B cell (primary cell): ENCODE measurements around the gene RPS15A. TPM values are rescaled to one million over a fixed set of nuclear protein-coding genes. Genes with fewer than 3 reads are reported as not detected.
"Not testable (repeated sequence)": the region's sequence is repeated elsewhere in the genome, so short reads cannot be mapped to it uniquely, and the experiment has no call there.

ENCODE experiments used
- ATAC-seq: fragments of 200-7000 bp; cut with Tn5 transposase; one replicate; pipeline ENCODE4 v1.10.0; 2021; ENCODE audit warnings: low read depth, mild to moderate bottlenecking, moderate number of reproducible peaks, moderate library complexity
- CTCF ChIA-PET: fragments of 350-600 bp; sonication (Branson Sonifier 250); formaldehyde crosslinking; loops from one replicate; lab custom pipeline; 2021; ENCODE audit warnings: antibody characterized with exemption, inconsistent platforms; lab: Charles Lee
- POLR2A ChIA-PET: fragments of 350-600 bp; sonication (Branson Sonifier 250); formaldehyde crosslinking; loops from one replicate; lab custom pipeline; 2021; ENCODE audit warnings: antibody characterized with exemption; lab: Charles Lee
- DNase-seq: peaks from one replicate; pipeline ENCODE4 v3.0.0; 2013
- H2AFZ ChIP-seq: 2 replicates; pipeline ENCODE4 v1.6.1; 2012; ENCODE audit warnings: mild to moderate bottlenecking, low read depth, low read length; ENCODE audit not compliant: insufficient read depth, poor library complexity, severe bottlenecking
- H3K27ac ChIP-seq, 2 donors: 1 replicate in 1 of 2; 2 replicates in 1 of 2; pipeline ENCODE4 v1.5.1; 2012 to 2013; ENCODE audit warnings: low read length in 2 of 2, mild to moderate bottlenecking in 2 of 2, moderate library complexity in 1 of 2
- H3K27me3 ChIP-seq, 4 experiments: fragments of 200-600 bp in 1 of 4; sonication (generic) in 1 of 4; replicated peaks in 1 of 4; 1 replicate in 2 of 4; 2 replicates in 2 of 4; pipeline versions ENCODE4 v1.6.1 to v1.7.0; 2013 to 2016; ENCODE audit warnings: low read length in 3 of 4, mild to moderate bottlenecking in 2 of 4, mixed read lengths in 1 of 4, moderate library complexity in 1 of 4; ENCODE audit not compliant: insufficient read depth in 4 of 4, control insufficient read depth in 3 of 4; ENCODE audit errors: control extremely low read depth in 1 of 4
- H3K36me3 ChIP-seq, 2 experiments: replicated peaks in 1 of 2; 1 replicate in 1 of 2; 2 replicates in 1 of 2; pipeline versions ENCODE4 v1.6.1 to v1.7.1; 2013; ENCODE audit warnings: low read length in 1 of 2; ENCODE audit not compliant: insufficient read depth in 2 of 2, control insufficient read depth in 1 of 2; ENCODE audit errors: control extremely low read depth in 1 of 2, extremely low read depth in 1 of 2
- H3K4me1 ChIP-seq, 2 donors: fragments of 200-600 bp in 1 of 2; sonication (generic) in 1 of 2; 1 replicate in 1 of 2; 2 replicates in 1 of 2; pipeline versions ENCODE4 v1.5.1 to v1.6.1; 2013 to 2017; ENCODE audit warnings: low read length in 2 of 2; ENCODE audit not compliant: control insufficient read depth in 2 of 2, insufficient read depth in 2 of 2
- H3K4me2 ChIP-seq: replicated peaks from 2 replicates; pipeline ENCODE3; 2012; ENCODE audit warnings: mild to moderate bottlenecking, low read depth, low read length; ENCODE audit not compliant: poor library complexity, severe bottlenecking
- H3K4me3 ChIP-seq, 5 experiments: fragments of 200-600 bp in 1 of 5; sonication (generic) in 1 of 5; 1 replicate in 3 of 5; 2 replicates in 2 of 5; pipeline versions ENCODE4 v1.5.1 to v1.7.0; 2011 to 2016; ENCODE audit warnings: low read length in 4 of 5, mild to moderate bottlenecking in 4 of 5, low read depth in 2 of 5, control low read depth in 1 of 5, moderate library complexity in 1 of 5; ENCODE audit not compliant: insufficient read depth in 1 of 5; ENCODE audit errors: control extremely low read depth in 1 of 5, extremely low read depth in 1 of 5
- H3K79me2 ChIP-seq: fragments of 200-600 bp; sonication (generic); one replicate; pipeline ENCODE4 v1.6.0; 2016; ENCODE audit warnings: low read length; ENCODE audit not compliant: control insufficient read depth, insufficient read depth
- H3K9ac ChIP-seq: fragments of 200-600 bp; sonication (generic); 2 replicates; pipeline ENCODE4 v1.6.1; 2017; ENCODE audit warnings: mild to moderate bottlenecking, low read length, moderate library complexity
- H3K9me3 ChIP-seq, 3 donors: one replicate each; pipeline versions ENCODE4 v1.6.1 to v1.7.1; 2013; ENCODE audit warnings: low read length in 2 of 3; ENCODE audit not compliant: control insufficient read depth in 2 of 3, insufficient read depth in 1 of 3; ENCODE audit errors: control extremely low read depth in 1 of 3
- H4K20me1 ChIP-seq: 2 replicates; pipeline ENCODE4 v1.6.0; 2012; ENCODE audit warnings: mild to moderate bottlenecking, low read length; ENCODE audit not compliant: insufficient read depth, control insufficient read depth, poor library complexity, severe bottlenecking
- H3K27ac Mint-ChIP-seq: one replicate; pipeline ENCODE4 v1.8.0; 2021; ENCODE audit warnings: mixed read lengths
- H3K27me3 Mint-ChIP-seq: one replicate; pipeline ENCODE4 v1.8.0; 2021; ENCODE audit warnings: mixed read lengths
- H3K4me1 Mint-ChIP-seq: one replicate; pipeline ENCODE4 v1.8.0; 2021; ENCODE audit warnings: mixed read lengths
- H3K4me3 Mint-ChIP-seq: one replicate; pipeline ENCODE4 v1.8.0; 2021; ENCODE audit warnings: mixed read lengths
- H3K9me3 Mint-ChIP-seq: one replicate; pipeline ENCODE4 v1.8.0; 2022; ENCODE audit warnings: mixed read lengths; ENCODE audit not compliant: insufficient read depth
- WGBS: methylation state at CpG from one replicate; pipeline ENCODE4 v1.1.5; 2013; ENCODE audit warnings: missing lambda C conversion rate; ENCODE audit not compliant: insufficient coverage; 5-methylcytosine and 5-hydroxymethylcytosine counted together
- intact Hi-C: fragments of 100-400 bp; cut with micrococcal nuclease; formaldehyde crosslinking; loops from one replicate; pipeline ENCODE4 v1.10.0; 2022
- polyA plus RNA-seq: library from polyadenylated mRNA; depleted of rRNA; stranded (reverse); fragments of >200 nt; gene quantifications from 2 replicates; pipeline ENCODE4 v1.2.3, GENCODE V29; 2012
- total RNA-seq, 2 donors: library from RNA; stranded (reverse); fragments of 120-200 nt in 1 of 2; gene quantifications; 1 replicate in 1 of 2; 2 replicates in 1 of 2; pipeline versions ENCODE4 v1.2.3 to v1.2.4, GENCODE V29; 2013 to 2022

Gene RPS15A
- total and polyA plus RNA-seq, 2 donors (not counting 1 experiment from before 2014, with no cell fraction given) = 2,321 to 5,957 TPM

- H3K4me1 Mint-ChIP-seq, H2AFZ ChIP-seq, H3K4me3 Mint-ChIP-seq, H3K9ac ChIP-seq, H3K79me2 ChIP-seq, H3K27ac Mint-ChIP-seq, POLR2A ChIA-PET, H3K27me3 ChIP-seq, H3K4me2 ChIP-seq, intact Hi-C loops, DNase-seq, H3K9me3 ChIP-seq, H4K20me1 ChIP-seq, H3K36me3 ChIP-seq, H3K4me3 ChIP-seq, H3K4me1 ChIP-seq, CTCF ChIA-PET, H3K27me3 Mint-ChIP-seq, H3K27ac ChIP-seq, H3K9me3 Mint-ChIP-seq, ATAC-seq: not testable (repeated sequence)
- WGBS = no CpG with 5 or more reads among the region's 8 CpGs
Measured at GRCh38 chr16:18742870-18743269, 47.3 kb downstream of the RPS15A start.

- no CpG with 5 or more reads among the region's 3 CpGs for WGBS
- intact Hi-C loops, H3K79me2 ChIP-seq, DNase-seq, H3K4me2 ChIP-seq, H3K4me1 ChIP-seq, H3K27ac Mint-ChIP-seq, H3K27me3 Mint-ChIP-seq, CTCF ChIA-PET, H4K20me1 ChIP-seq, ATAC-seq, H3K9me3 ChIP-seq, H3K4me3 ChIP-seq, H3K4me3 Mint-ChIP-seq, H3K36me3 ChIP-seq, H3K27me3 ChIP-seq, H3K9ac ChIP-seq, POLR2A ChIA-PET, H2AFZ ChIP-seq, H3K27ac ChIP-seq, H3K4me1 Mint-ChIP-seq, H3K9me3 Mint-ChIP-seq: not testable (repeated sequence)
Measured at GRCh38 chr16:18740027-18740426, 50.1 kb downstream of the RPS15A start.

- H3K9ac ChIP-seq, intact Hi-C loops, H4K20me1 ChIP-seq, H3K4me1 ChIP-seq, H3K9me3 Mint-ChIP-seq, DNase-seq, POLR2A ChIA-PET, H3K79me2 ChIP-seq, H3K4me1 Mint-ChIP-seq, ATAC-seq, H3K27me3 Mint-ChIP-seq, H3K9me3 ChIP-seq, CTCF ChIA-PET, H3K27ac ChIP-seq, H3K4me3 ChIP-seq, H3K27me3 ChIP-seq, H3K27ac Mint-ChIP-seq, H3K36me3 ChIP-seq, H3K4me3 Mint-ChIP-seq, H2AFZ ChIP-seq, H3K4me2 ChIP-seq: not testable (repeated sequence)
- WGBS = no CpG with 5 or more reads among the region's 4 CpGs
Measured at GRCh38 chr16:18738768-18739167, 51.4 kb downstream of the RPS15A start.

GRCh38 chr16:18734279-18734678, 55.9 kb downstream of the RPS15A start:
- CTCF ChIA-PET, H3K27ac ChIP-seq, H3K9me3 ChIP-seq, H3K36me3 ChIP-seq, H2AFZ ChIP-seq, ATAC-seq, H3K4me1 ChIP-seq, DNase-seq, H3K9me3 Mint-ChIP-seq, POLR2A ChIA-PET, H3K27ac Mint-ChIP-seq, H3K9ac ChIP-seq, H3K4me2 ChIP-seq, H3K27me3 ChIP-seq, H3K4me3 Mint-ChIP-seq, H3K4me1 Mint-ChIP-seq, H3K79me2 ChIP-seq, H4K20me1 ChIP-seq, H3K27me3 Mint-ChIP-seq, intact Hi-C loops, H3K4me3 ChIP-seq: not testable (repeated sequence)
- WGBS = 98% methylated on average over 10 of the region's 27 CpGs
